ENCODE results near the gene SHROOM3. TPM values are rescaled to one million over a fixed set of nuclear protein-coding genes. Genes with fewer than 3 reads are reported as not detected.
A peak's percentile ranks its signal among the peaks of the same experiment; 100 is the strongest.

The SHROOM3 gene
- total and polyA plus RNA-seq, 4 donors, result 4.7 to 25.8 (median 8.7) TPM

GRCh38 chr4:76702440-76703122, 267.6 kb downstream of the SHROOM3 start:
- H3K27me3 ChIP-seq (ENCODE audit: control insufficient read depth in 4 of 4, insufficient read depth in 4 of 4, low read length in 3 of 4), result no peaks in the 10 kb centered on the region
- TF ChIP-seq EGR1 (IDR thresholded peaks at IDR 0.05; ENCODE audit: low read depth in 2 of 2), result no peak
- TF ChIP-seq CTCF (IDR thresholded peaks at IDR 0.05; ENCODE audit: low read depth, low read length, missing input control), result no peak
- TF ChIP-seq, protein P1, sequence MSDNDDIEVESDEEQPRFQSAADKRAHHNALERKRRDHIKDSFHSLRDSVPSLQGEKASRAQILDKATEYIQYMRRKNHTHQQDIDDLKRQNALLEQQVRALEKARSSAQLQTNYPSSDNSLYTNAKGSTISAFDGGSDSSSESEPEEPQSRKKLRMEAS (IDR thresholded peaks at IDR 0.05), result peak; percentile 11
- TF ChIP-seq NR2F2 (IDR thresholded peaks at IDR 0.05), result no peak
- TF ChIP-seq, protein P2, sequence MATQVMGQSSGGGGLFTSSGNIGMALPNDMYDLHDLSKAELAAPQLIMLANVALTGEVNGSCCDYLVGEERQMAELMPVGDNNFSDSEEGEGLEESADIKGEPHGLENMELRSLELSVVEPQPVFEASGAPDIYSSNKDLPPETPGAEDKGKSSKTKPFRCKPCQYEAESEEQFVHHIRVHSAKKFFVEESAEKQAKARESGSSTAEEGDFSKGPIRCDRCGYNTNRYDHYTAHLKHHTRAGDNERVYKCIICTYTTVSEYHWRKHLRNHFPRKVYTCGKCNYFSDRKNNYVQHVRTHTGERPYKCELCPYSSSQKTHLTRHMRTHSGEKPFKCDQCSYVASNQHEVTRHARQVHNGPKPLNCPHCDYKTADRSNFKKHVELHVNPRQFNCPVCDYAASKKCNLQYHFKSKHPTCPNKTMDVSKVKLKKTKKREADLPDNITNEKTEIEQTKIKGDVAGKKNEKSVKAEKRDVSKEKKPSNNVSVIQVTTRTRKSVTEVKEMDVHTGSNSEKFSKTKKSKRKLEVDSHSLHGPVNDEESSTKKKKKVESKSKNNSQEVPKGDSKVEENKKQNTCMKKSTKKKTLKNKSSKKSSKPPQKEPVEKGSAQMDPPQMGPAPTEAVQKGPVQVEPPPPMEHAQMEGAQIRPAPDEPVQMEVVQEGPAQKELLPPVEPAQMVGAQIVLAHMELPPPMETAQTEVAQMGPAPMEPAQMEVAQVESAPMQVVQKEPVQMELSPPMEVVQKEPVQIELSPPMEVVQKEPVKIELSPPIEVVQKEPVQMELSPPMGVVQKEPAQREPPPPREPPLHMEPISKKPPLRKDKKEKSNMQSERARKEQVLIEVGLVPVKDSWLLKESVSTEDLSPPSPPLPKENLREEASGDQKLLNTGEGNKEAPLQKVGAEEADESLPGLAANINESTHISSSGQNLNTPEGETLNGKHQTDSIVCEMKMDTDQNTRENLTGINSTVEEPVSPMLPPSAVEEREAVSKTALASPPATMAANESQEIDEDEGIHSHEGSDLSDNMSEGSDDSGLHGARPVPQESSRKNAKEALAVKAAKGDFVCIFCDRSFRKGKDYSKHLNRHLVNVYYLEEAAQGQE (IDR thresholded peaks at IDR 0.05), result peak; percentile 32
- TF ChIP-seq GABPA (IDR thresholded peaks at IDR 0.05 in 1 of 2, conservative IDR thresholded peaks at IDR 0.05 in 1 of 2), result no peak
- peak; percentile 40 to 45 for TF ChIP-seq HNF4A (conservative IDR thresholded peaks at IDR 0.05)
- TF ChIP-seq JUND (IDR thresholded peaks at IDR 0.05), result no peak
- TF ChIP-seq, protein P3, sequence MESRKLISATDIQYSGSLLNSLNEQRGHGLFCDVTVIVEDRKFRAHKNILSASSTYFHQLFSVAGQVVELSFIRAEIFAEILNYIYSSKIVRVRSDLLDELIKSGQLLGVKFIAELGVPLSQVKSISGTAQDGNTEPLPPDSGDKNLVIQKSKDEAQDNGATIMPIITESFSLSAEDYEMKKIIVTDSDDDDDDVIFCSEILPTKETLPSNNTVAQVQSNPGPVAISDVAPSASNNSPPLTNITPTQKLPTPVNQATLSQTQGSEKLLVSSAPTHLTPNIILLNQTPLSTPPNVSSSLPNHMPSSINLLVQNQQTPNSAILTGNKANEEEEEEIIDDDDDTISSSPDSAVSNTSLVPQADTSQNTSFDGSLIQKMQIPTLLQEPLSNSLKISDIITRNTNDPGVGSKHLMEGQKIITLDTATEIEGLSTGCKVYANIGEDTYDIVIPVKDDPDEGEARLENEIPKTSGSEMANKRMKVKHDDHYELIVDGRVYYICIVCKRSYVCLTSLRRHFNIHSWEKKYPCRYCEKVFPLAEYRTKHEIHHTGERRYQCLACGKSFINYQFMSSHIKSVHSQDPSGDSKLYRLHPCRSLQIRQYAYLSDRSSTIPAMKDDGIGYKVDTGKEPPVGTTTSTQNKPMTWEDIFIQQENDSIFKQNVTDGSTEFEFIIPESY (IDR thresholded peaks at IDR 0.05), result no peak
- TF ChIP-seq, protein P4, sequence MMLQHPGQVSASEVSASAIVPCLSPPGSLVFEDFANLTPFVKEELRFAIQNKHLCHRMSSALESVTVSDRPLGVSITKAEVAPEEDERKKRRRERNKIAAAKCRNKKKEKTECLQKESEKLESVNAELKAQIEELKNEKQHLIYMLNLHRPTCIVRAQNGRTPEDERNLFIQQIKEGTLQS (IDR thresholded peaks at IDR 0.05), result no peak
- TF ChIP-seq RXRA (IDR thresholded peaks at IDR 0.05), result peak; percentile 60 to 68
- no peak for TF ChIP-seq RAD21 (IDR thresholded peaks at IDR 0.05)
- TF ChIP-seq HNF4G (IDR thresholded peaks at IDR 0.05), result no peak
- no peak for TF ChIP-seq TAF1 (conservative IDR thresholded peaks at IDR 0.05)
- peak overlapping the region; percentile 73 to 89 for H3K27ac ChIP-seq (ENCODE audit: low read depth in 1 of 2, low read length in 2 of 2)
- DNase-seq (ENCODE audit: low spot score), result no peak
- H3K9me3 ChIP-seq (ENCODE audit: control insufficient read depth in 4 of 4, low read length in 3 of 4), result no peaks in the 10 kb centered on the region
- no peaks in the 10 kb centered on the region for H3K36me3 ChIP-seq (ENCODE audit: control insufficient read depth in 4 of 4, insufficient read depth in 3 of 4, low read depth in 1 of 4, low read length in 3 of 4)
- 78% methylated on average over 4 of the region's 4 CpGs for WGBS
- H3K4me3 ChIP-seq (ENCODE audit: low read depth in 1 of 3, low read length in 3 of 3), result no peak overlapping the region
- peak overlapping the region in 1 of 2 donors; percentile 23 for H3K9ac ChIP-seq (ENCODE audit: low read depth in 1 of 2, low read length in 2 of 2)
- peaks cover 18 to 51% (median 43%) of the 10 kb centered on the region in 4 donors for H3K4me1 ChIP-seq (ENCODE audit: control insufficient read depth in 4 of 4, insufficient read depth in 4 of 4, low read length in 3 of 4)

GRCh38 chr4:76703123-76703490, 268.1 kb downstream of the SHROOM3 start:
- H3K4me3 ChIP-seq (ENCODE audit: low read depth in 1 of 3, low read length in 3 of 3), result no peak overlapping the region
- H3K27ac ChIP-seq (ENCODE audit: low read depth in 1 of 2, low read length in 2 of 2), result peak overlapping the region; percentile 73 to 89
- 73% methylated on average over 1 of the region's 1 CpG for WGBS
- H3K36me3 ChIP-seq (ENCODE audit: control insufficient read depth in 4 of 4, insufficient read depth in 3 of 4, low read depth in 1 of 4, low read length in 3 of 4), result no peaks in the 10 kb centered on the region
- H3K9ac ChIP-seq (ENCODE audit: low read depth in 1 of 2, low read length in 2 of 2), result peak overlapping the region in 1 of 2 donors; percentile 23
- no peak for DNase-seq (ENCODE audit: low spot score)
- no peaks in the 10 kb centered on the region for H3K27me3 ChIP-seq (ENCODE audit: control insufficient read depth in 4 of 4, insufficient read depth in 4 of 4, low read length in 3 of 4)
- H3K4me1 ChIP-seq (ENCODE audit: control insufficient read depth in 4 of 4, insufficient read depth in 4 of 4, low read length in 3 of 4), result peaks cover 19 to 57% (median 48%) of the 10 kb centered on the region in 4 donors
- no peaks in the 10 kb centered on the region for H3K9me3 ChIP-seq (ENCODE audit: control insufficient read depth in 4 of 4, low read length in 3 of 4)
- TF ChIP-seq RAD21 (IDR thresholded peaks at IDR 0.05), result no peak
- TF ChIP-seq YY1 (IDR thresholded peaks at IDR 0.05), result no peak
- no peak for TF ChIP-seq SP1 (IDR thresholded peaks at IDR 0.05)
- TF ChIP-seq GABPA (IDR thresholded peaks at IDR 0.05 in 1 of 2, conservative IDR thresholded peaks at IDR 0.05 in 1 of 2), result no peak
- TF ChIP-seq, protein P2 (IDR thresholded peaks at IDR 0.05), result no peak
- TF ChIP-seq JUND (IDR thresholded peaks at IDR 0.05), result no peak
- no peak for TF ChIP-seq HNF4A (conservative IDR thresholded peaks at IDR 0.05)
- TF ChIP-seq FOXA2 (IDR thresholded peaks at IDR 0.05), result no peak
- TF ChIP-seq RXRA (IDR thresholded peaks at IDR 0.05), result no peak
- no peak for TF ChIP-seq EGR1 (IDR thresholded peaks at IDR 0.05; ENCODE audit: low read depth in 2 of 2)
- TF ChIP-seq TAF1 (conservative IDR thresholded peaks at IDR 0.05), result no peak
- TF ChIP-seq, protein P1 (IDR thresholded peaks at IDR 0.05), result no peak

Data from liver (tissue), 9 donors.